Measurements from ENCODE around the gene COQ10B.
"Not testable (repeated sequence)": the region's sequence is repeated elsewhere in the genome, so short reads cannot be mapped to it uniquely, and the experiment has no call there.

COQ10B gene

GRCh38 chr2:197432527-197432926, 20.8 kb upstream of the COQ10B start:
- H3K4me3 ChIP-seq (ENCODE audit: low read depth, low read length) = peak overlapping the region; percentile 99; the same call in 1 of the 2 replicates
- not testable (repeated sequence) for H3K27ac ChIP-seq (ENCODE audit: low read depth, low read length); H3K9me3 ChIP-seq (ENCODE audit: control insufficient read depth, insufficient read depth, low read depth, low read length); H3K9ac ChIP-seq (ENCODE audit: low read length); H3K27me3 ChIP-seq (ENCODE audit: control insufficient read depth, insufficient read depth, low read length)
- H3K36me3 ChIP-seq (ENCODE audit: control insufficient read depth, insufficient read depth, low read length) = peaks cover 15% of the 10 kb centered on the region
- H3K4me1 ChIP-seq (ENCODE audit: control insufficient read depth, insufficient read depth, low read length) = peaks cover 20% of the 10 kb centered on the region; the same call in 1 of the 2 replicates

DNA sequence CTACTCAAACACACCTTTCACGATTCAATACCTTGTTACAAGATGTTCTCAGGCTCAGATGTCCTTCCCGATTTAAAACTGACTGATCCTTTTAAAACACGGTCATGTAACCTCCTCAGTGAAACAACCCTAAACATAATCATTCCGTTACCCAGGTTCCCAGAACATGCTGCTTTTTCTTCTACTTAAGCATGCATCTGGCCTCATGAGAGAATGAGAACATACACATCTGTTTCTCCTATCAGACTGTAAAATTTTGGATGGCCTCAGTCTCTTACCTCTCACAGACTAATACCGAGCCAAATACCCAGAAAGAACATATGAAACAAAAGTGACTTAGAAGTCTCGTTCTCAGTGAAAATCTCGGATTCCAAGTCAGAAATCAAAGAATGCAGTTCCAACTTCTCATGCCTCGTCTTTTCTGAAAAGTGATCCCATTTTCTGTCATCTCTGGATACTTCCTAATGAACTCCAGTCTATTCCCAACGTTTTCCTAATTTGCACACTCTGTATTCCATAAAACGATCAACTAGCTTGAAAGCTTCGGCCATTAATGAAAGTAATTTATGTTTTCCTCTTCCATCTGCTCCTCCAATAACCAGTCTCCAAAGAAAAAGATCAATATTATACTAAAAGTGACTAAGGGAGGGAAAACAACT, 19.4 kb upstream of the COQ10B start:
- peak overlapping the region; percentile 99 for H3K4me3 ChIP-seq (ENCODE audit: low read depth, low read length)
- H3K4me1 ChIP-seq (ENCODE audit: control insufficient read depth, insufficient read depth, low read length) = peaks cover 20% of the 10 kb centered on the region; the same call in 1 of the 2 replicates
- H3K9ac ChIP-seq (ENCODE audit: low read length) = peak overlapping the region; percentile 100
- H3K9me3 ChIP-seq (ENCODE audit: control insufficient read depth, insufficient read depth, low read depth, low read length) = no peaks in the 10 kb centered on the region
- peak overlapping the region; percentile 99 for H3K27ac ChIP-seq (ENCODE audit: low read depth, low read length)
- no peaks in the 10 kb centered on the region for H3K27me3 ChIP-seq (ENCODE audit: control insufficient read depth, insufficient read depth, low read length)
- H3K36me3 ChIP-seq (ENCODE audit: control insufficient read depth, insufficient read depth, low read length) = peaks cover 14% of the 10 kb centered on the region

DNA sequence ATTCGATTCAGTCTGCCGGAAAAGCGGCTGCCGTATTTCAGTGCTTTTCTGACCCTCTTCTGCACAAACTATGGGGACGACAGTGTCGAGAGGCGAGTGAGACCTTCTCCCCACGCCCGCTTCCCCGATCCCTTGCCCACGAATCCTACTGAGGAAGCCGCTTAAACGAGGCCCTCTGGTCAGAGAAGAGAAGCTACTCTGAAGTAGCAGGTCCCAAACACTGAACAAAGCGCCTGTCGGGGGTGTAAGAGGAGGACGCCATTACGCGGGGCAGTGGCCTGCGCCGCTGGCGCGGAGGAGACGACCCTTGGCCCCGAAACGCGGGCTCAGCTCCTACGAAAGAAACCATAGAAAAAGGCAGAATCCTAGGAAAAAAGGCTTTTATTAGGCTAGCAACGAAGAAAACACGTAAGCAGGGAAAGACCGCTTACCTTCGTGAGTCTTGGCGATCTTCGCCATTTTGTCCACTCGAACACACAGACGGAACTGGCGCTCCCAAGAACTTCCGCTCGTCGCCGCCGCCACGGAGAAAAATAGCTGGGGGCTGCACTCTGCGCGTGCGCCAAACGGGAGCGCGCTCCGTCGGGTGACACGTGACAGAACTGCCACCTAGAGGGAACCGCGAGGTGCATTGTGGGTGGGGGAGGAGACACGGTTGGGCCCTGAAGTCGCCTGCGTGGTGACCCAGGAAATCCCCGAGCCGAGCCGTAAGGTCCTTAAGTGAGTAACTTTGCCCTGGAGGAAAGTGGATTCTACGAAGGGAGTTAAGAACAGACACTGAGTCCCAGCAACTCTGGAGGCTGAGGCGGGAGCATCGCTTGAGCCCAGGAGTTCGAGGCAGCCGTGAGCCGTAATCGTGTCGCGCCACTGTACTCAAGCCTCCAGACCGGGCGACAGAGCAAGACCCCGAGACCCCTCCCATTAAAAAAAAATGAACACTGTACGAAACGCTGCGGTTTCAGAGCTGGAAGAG, 18.5 kb upstream of the COQ10B start, which contains the start of gene SF3B1:
Gene SF3B1 (minus strand): TSS at position 488 of the 973 bp plus-strand sequence. CDS start 29 bp downstream, at position 459.
- H3K9ac ChIP-seq (ENCODE audit: low read length) = peak within 1 kb of the TSS; percentile 100
- no peaks in the 10 kb centered on the region for H3K9me3 ChIP-seq (ENCODE audit: control insufficient read depth, insufficient read depth, low read depth, low read length)
- H3K4me3 ChIP-seq (ENCODE audit: low read depth, low read length) = peak within 1 kb of the TSS; percentile 99
- peaks cover 20% of the 10 kb centered on the region; the same call in 1 of the 2 replicates for H3K4me1 ChIP-seq (ENCODE audit: control insufficient read depth, insufficient read depth, low read length)
- H3K27me3 ChIP-seq (ENCODE audit: control insufficient read depth, insufficient read depth, low read length) = no peaks in the 10 kb centered on the region
- peak within 1 kb of the TSS; percentile 99 for H3K27ac ChIP-seq (ENCODE audit: low read depth, low read length)
- H3K36me3 ChIP-seq (ENCODE audit: control insufficient read depth, insufficient read depth, low read length) = peaks cover 7% of the 10 kb centered on the region; the same call in 1 of the 2 replicates

DNA sequence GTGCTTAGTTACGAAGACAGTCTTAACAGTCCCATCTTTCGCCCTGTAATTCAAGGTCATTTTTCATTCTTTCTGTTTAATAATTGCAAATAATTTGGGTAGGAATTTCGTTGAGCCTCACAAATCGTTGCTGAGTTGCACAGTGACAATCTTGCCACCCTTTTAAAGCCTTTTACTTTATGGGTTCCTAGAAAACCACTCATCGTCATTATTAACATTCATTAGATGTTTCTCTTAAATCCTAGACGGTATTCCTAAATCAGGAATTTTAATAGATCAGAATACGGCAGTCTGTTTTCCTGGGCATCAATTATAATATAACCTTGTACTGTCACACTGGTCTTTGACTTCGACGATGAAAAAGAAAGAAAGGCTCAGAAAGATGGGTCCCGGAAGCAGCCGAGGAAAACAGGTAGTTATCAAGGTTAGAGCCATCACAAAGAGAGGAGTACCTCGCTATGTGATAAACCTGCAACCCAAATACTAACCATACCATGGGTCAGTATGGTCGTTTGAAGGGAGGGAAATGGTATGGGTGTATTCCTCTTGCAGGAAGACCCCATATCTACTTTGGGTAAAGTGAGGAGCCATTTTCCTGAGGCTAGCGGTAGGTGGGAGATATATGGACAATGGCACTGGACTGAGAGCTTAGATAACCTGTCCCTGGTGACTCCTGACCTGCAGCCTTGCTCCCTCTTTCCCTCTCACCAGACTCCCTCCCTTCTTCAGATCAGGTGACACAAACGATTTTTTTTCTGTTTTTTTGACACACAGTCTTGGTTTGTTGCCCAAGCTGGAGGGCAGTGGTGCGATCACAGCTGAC, 17.5 kb upstream of the COQ10B start:
- H3K9me3 ChIP-seq (ENCODE audit: control insufficient read depth, insufficient read depth, low read depth, low read length) = no peaks in the 10 kb centered on the region

GRCh38 chr2:197437380-197437779, 16.0 kb upstream of the COQ10B start:
- Histone ChIP-seq H3K4me1 (ENCODE audit: control insufficient read depth, insufficient read depth, low read length) (peaks cover 12% of the 10 kb centered on the region; the same call in 1 of the 2 replicates), H3K27me3 (ENCODE audit: control insufficient read depth, insufficient read depth, low read length) (no peaks in the 10 kb centered on the region), H3K36me3 (ENCODE audit: control insufficient read depth, insufficient read depth, low read length) (peaks cover 6% of the 10 kb centered on the region; the same call in 1 of the 2 replicates), H3K9me3 (ENCODE audit: control insufficient read depth, insufficient read depth, low read depth, low read length) (no peaks in the 10 kb centered on the region), H3K9ac (ENCODE audit: low read length) (no peak overlapping the region), H3K27ac (ENCODE audit: low read depth, low read length) (no peak overlapping the region), H3K4me3 (ENCODE audit: low read depth, low read length) (no peak overlapping the region)

More for the DNA sequence above, 17.5 kb upstream of the COQ10B start:
- H3K36me3 ChIP-seq (ENCODE audit: control insufficient read depth, insufficient read depth, low read length) = peaks cover 6% of the 10 kb centered on the region; the same call in 1 of the 2 replicates
- H3K4me1 ChIP-seq (ENCODE audit: control insufficient read depth, insufficient read depth, low read length) = peaks cover 20% of the 10 kb centered on the region; the same call in 1 of the 2 replicates
- peak overlapping the region; percentile 99; the same call in 1 of the 2 replicates for H3K27ac ChIP-seq (ENCODE audit: low read depth, low read length)
- peak overlapping the region; percentile 100 for H3K9ac ChIP-seq (ENCODE audit: low read length)
- no peaks in the 10 kb centered on the region for H3K27me3 ChIP-seq (ENCODE audit: control insufficient read depth, insufficient read depth, low read length)
- H3K4me3 ChIP-seq (ENCODE audit: low read depth, low read length) = peak overlapping the region; percentile 99

- Histone ChIP-seq H3K27ac (ENCODE audit: low read depth, low read length) (no peak overlapping the region), H3K4me1 (ENCODE audit: control insufficient read depth, insufficient read depth, low read length) (no peaks in the 10 kb centered on the region), H3K36me3 (ENCODE audit: control insufficient read depth, insufficient read depth, low read length) (no peaks in the 10 kb centered on the region), H3K27me3 (ENCODE audit: control insufficient read depth, insufficient read depth, low read length) (no peaks in the 10 kb centered on the region), H3K9me3 (ENCODE audit: control insufficient read depth, insufficient read depth, low read depth, low read length) (no peaks in the 10 kb centered on the region), H3K9ac (ENCODE audit: low read length) (no peak overlapping the region), H3K4me3 (ENCODE audit: low read depth, low read length) (no peak overlapping the region)
These were observed 10.5 kb upstream of the COQ10B start for GRCh38 chr2:197442857-197443256.

GRCh38 chr2:197445746-197446145, 7.6 kb upstream of the COQ10B start:
- Histone ChIP-seq H3K4me3 (ENCODE audit: low read depth, low read length) (no peak overlapping the region), H3K27ac (ENCODE audit: low read depth, low read length) (no peak overlapping the region), H3K27me3 (ENCODE audit: control insufficient read depth, insufficient read depth, low read length) (no peaks in the 10 kb centered on the region), H3K9ac (ENCODE audit: low read length) (no peak overlapping the region), H3K9me3 (ENCODE audit: control insufficient read depth, insufficient read depth, low read depth, low read length) (no peaks in the 10 kb centered on the region), H3K4me1 (ENCODE audit: control insufficient read depth, insufficient read depth, low read length) (no peaks in the 10 kb centered on the region), H3K36me3 (ENCODE audit: control insufficient read depth, insufficient read depth, low read length) (no peaks in the 10 kb centered on the region)

GRCh38 chr2:197446844-197447243, 6.5 kb upstream of the COQ10B start:
- Histone ChIP-seq H3K36me3 (ENCODE audit: control insufficient read depth, insufficient read depth, low read length) (no peaks in the 10 kb centered on the region), H3K4me3 (ENCODE audit: low read depth, low read length) (no peak overlapping the region), H3K4me1 (ENCODE audit: control insufficient read depth, insufficient read depth, low read length) (no peaks in the 10 kb centered on the region), H3K27ac (ENCODE audit: low read depth, low read length) (no peak overlapping the region), H3K9me3 (ENCODE audit: control insufficient read depth, insufficient read depth, low read depth, low read length) (no peaks in the 10 kb centered on the region), H3K9ac (ENCODE audit: low read length) (no peak overlapping the region), H3K27me3 (ENCODE audit: control insufficient read depth, insufficient read depth, low read length) (no peaks in the 10 kb centered on the region)

- no peak overlapping the region for H3K4me3 ChIP-seq (ENCODE audit: low read depth, low read length)
- H3K36me3 ChIP-seq (ENCODE audit: control insufficient read depth, insufficient read depth, low read length) = no peaks in the 10 kb centered on the region
- H3K27me3 ChIP-seq (ENCODE audit: control insufficient read depth, insufficient read depth, low read length) = no peaks in the 10 kb centered on the region
- no peak overlapping the region for H3K9ac ChIP-seq (ENCODE audit: low read length)
- H3K9me3 ChIP-seq (ENCODE audit: control insufficient read depth, insufficient read depth, low read depth, low read length) = no peaks in the 10 kb centered on the region
- peaks cover 12% of the 10 kb centered on the region for H3K4me1 ChIP-seq (ENCODE audit: control insufficient read depth, insufficient read depth, low read length)
- H3K27ac ChIP-seq (ENCODE audit: low read depth, low read length) = no peak overlapping the region
These were observed 2.9 kb upstream of the COQ10B start for GRCh38 chr2:197450465-197450864.

DNA sequence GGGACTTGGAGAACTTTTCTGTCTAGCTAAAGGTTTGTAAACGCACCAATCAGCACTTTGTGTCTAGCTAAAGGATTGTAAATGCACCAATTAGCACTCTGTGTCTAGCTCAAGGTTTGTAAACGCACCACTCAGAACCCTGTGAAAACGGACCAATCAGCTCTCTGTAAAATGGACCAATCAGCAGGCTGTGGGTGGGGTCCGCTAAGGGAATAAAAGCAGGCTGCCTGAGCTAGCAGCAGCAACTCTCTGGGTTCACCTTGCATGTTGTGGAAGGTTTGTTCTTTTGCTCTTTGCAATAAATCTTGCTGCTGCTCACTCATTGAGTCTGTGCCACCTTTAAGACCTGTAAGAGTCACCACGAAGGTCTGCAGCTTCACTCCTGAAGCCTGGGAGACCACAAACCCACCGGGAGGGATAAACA, 2.4 kb upstream of the COQ10B start:
- H3K27me3 ChIP-seq (ENCODE audit: control insufficient read depth, insufficient read depth, low read length); H3K4me3 ChIP-seq (ENCODE audit: low read depth, low read length); H3K9me3 ChIP-seq (ENCODE audit: control insufficient read depth, insufficient read depth, low read depth, low read length); H3K36me3 ChIP-seq (ENCODE audit: control insufficient read depth, insufficient read depth, low read length); H3K27ac ChIP-seq (ENCODE audit: low read depth, low read length); H3K9ac ChIP-seq (ENCODE audit: low read length): not testable (repeated sequence)
- peaks cover 12% of the 10 kb centered on the region for H3K4me1 ChIP-seq (ENCODE audit: control insufficient read depth, insufficient read depth, low read length)

All from HUES6 (cell line).